HG02973 (cell line): ENCODE results near the gene TERF2IP.

Experiments used
- ATAC-seq: cut with Tn5 transposase; IDR thresholded peaks from one replicate; pipeline ENCODE4 v1.9.1; 2021; ENCODE audit warnings: moderate library complexity; ENCODE audit not compliant: unreplicated experiment

Gene TERF2IP

GRCh38 chr16:75647492-75648264, at the start of gene TERF2IP, which contains the start of gene KARS1:
Gene TERF2IP (plus strand): TSS chr16:75647773. CDS start chr16:75647883, 110 bp downstream.
Gene KARS1 (minus strand): TSS chr16:75647665. CDS start chr16:75647639, 26 bp downstream.
- ATAC-seq = peak; percentile 81

GRCh38 chr16:75599452-75600277, 47.9 kb upstream of the TERF2IP start:
- ATAC-seq = no peak

GRCh38 chr16:75603241-75603640, 44.3 kb upstream of the TERF2IP start:
- no peak for ATAC-seq

GRCh38 chr16:75606507-75606906, 41.1 kb upstream of the TERF2IP start:
- ATAC-seq = no peak

- ATAC-seq = no peak
Observed at GRCh38 chr16:75614066-75614897, 33.3 kb upstream of the TERF2IP start.

GRCh38 chr16:75615619-75616018, 32.0 kb upstream of the TERF2IP start:
- no peak for ATAC-seq

- no peak for ATAC-seq
Observed at GRCh38 chr16:75616521-75617010, 31.0 kb upstream of the TERF2IP start.

GRCh38 chr16:75617121-75617520, 30.5 kb upstream of the TERF2IP start:
- no peak for ATAC-seq

- ATAC-seq = no peak
Observed at GRCh38 chr16:75618780-75619179, 28.8 kb upstream of the TERF2IP start.

- no peak for ATAC-seq
Observed at GRCh38 chr16:75620326-75621169, 27.0 kb upstream of the TERF2IP start.

- no peak for ATAC-seq
Observed at GRCh38 chr16:75621170-75621477, 26.4 kb upstream of the TERF2IP start.

GRCh38 chr16:75622761-75623605, 24.6 kb upstream of the TERF2IP start, which contains the start of gene ADAT1:
Gene ADAT1 (minus strand): TSS chr16:75623281. CDS start chr16:75620799, 2,482 bp downstream.
- peak; percentile 96 for ATAC-seq

GRCh38 chr16:75624921-75625334, 22.6 kb upstream of the TERF2IP start:
- ATAC-seq = no peak

GRCh38 chr16:75626806-75627205, 20.8 kb upstream of the TERF2IP start:
- no peak for ATAC-seq

- no peak for ATAC-seq
Observed at GRCh38 chr16:75627851-75628250, 19.7 kb upstream of the TERF2IP start.

GRCh38 chr16:75628351-75628750, 19.2 kb upstream of the TERF2IP start:
- ATAC-seq = no peak

- ATAC-seq = no peak
Observed at GRCh38 chr16:75629132-75629531, 18.4 kb upstream of the TERF2IP start.

GRCh38 chr16:75630052-75630451, 17.5 kb upstream of the TERF2IP start:
- no peak for ATAC-seq

- ATAC-seq = no peak
Observed at GRCh38 chr16:75632857-75633256, 14.7 kb upstream of the TERF2IP start.
